B cell (primary cell): ENCODE data around the gene GUCA1A.

ENCODE experiments used
- CTCF ChIP-seq: fragments of 200-600 bp; IDR thresholded peaks from one replicate; pipeline ENCODE4 v1.8.0; 2022; ENCODE audit warnings: antibody characterized with exemption, mild to moderate bottlenecking
- EZH2 ChIP-seq: IDR thresholded peaks from 2 replicates; pipeline ENCODE4 v1.6.1; 2012; ENCODE audit warnings: borderline replicate concordance, low read depth, mild to moderate bottlenecking, moderate library complexity, low read length; ENCODE audit not compliant: insufficient read depth, poor library complexity, severe bottlenecking

- TF ChIP-seq CTCF (no peak), EZH2 (no peak)
These were observed 1.2 kb upstream of the GUCA1A start for GRCh38 chr6:42171813-42172581.
